SK-MEL-5 (cell line): ENCODE measurements around the gene KCTD11. TPM values are rescaled to one million over a fixed set of nuclear protein-coding genes. Genes with fewer than 3 reads are reported as not detected.
A peak's percentile ranks its signal among the peaks of the same experiment; 100 is the strongest.
"Not testable (repeated sequence)": the region's sequence is repeated elsewhere in the genome, so short reads cannot be mapped to it uniquely, and the experiment has no call there.

ENCODE experiments used
- DNase-seq: peaks from one replicate; pipeline ENCODE4 v3.0.0-alpha.2; 2016; ENCODE audit warnings: low read depth, low spot score
- in situ Hi-C: cut with HindIII; loops from 2 replicates; pipeline ENCODE4 v1.10.0; 2016; ENCODE audit warnings: low sequenced_read_pairs, high pct_unique_total_duplicates, low pct_unique_long_range_greater_than_20kb
- total RNA-seq: library from RNA; depleted of rRNA; stranded (reverse); fragments of >200 nt; shearing (Covaris generic); gene quantifications from 2 replicates; pipeline ENCODE4 v1.2.3, GENCODE V29; 2014

KCTD11 gene
- total RNA-seq, 1 experiment from 2014 or later = 2.5 TPM

GRCh38 chr17:7356072-7356549 lies 4.1 kb downstream of the KCTD11 start:
- in situ Hi-C loops = no loop called here
- peak; percentile 81 for DNase-seq

DNA sequence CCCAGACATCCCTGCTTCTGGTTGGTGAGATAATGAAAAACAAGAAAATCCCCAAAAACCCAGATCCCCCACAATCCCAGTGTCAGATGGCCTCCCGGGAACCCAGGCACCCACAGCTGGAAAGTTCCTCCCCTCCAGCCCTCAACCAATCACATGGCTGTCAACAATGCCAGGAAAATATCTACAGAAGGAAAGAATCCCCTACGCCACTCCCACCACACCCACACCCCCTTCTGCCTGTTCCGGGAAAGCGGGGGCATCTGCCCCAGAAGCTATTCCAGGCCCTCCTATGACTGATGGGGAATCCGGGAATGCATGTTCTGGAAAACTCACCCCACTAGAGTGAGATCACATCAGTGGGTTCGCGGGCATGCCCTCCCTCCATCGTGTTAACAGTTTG lies 4.8 kb downstream of the KCTD11 start:
- in situ Hi-C loops = no loop called here
- no peak for DNase-seq

DNA sequence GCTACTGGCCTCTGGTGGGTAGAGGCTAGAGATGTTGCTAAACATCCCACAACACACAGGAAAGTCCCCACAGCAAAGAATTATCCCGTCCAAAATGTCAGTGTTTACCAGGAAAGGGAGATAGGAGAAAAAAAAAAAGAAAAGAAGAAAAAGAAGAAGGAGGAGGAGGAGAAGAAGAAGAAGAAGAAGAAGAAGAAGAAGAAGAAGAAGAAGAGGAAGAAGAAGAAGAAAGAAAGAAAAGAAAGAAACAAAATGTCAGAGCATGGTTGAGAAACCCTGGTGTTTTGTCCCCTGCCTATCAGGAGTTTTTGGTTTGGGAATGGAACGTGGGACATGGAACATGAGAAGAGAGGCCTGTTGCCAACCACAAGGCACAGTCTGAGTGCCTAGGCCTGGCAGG lies 5.4 kb downstream of the KCTD11 start:
- in situ Hi-C loops = no loop called here
- no peak for DNase-seq

DNA sequence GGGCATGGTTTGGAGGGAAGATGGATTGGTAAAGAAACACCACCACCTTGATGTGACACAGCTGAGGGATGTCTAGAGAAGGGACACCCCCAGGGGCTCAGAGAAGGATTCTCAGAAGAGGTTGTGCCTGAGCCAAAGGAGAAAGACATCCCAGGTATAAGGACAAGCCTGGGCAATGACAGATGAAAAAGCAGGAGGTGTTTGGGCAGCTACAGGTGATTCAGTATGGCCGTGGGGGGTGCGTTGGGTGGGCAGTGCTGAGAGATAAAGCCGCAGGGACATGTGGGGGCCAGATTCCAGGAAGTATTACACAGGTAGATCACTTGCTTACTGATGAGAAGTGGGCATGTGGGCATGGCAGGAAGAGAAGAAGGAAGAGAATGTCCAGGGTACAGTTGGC lies 9.9 kb downstream of the KCTD11 start:
- in situ Hi-C loops = no loop called here
- DNase-seq = no peak

DNA sequence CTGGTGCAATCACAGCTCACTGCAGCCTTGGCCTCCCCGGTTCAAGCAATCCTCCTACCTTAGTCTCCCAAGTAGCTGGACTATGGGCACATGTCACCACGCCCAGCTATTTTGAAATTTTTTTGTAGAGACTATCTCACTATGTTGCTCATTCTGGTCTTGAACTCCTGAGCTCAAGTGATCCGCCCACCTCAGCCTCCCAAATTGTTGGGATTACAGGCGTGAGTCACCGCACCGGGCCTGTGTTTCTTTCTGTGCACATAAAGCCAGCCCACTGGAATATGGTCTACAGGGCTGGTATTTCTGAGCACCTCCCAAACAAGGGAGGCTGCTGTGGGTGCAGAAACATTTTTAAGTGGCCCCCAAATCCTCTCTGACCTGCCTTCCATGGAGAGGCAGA lies 11.3 kb downstream of the KCTD11 start:
- DNase-seq = no peak

DNA sequence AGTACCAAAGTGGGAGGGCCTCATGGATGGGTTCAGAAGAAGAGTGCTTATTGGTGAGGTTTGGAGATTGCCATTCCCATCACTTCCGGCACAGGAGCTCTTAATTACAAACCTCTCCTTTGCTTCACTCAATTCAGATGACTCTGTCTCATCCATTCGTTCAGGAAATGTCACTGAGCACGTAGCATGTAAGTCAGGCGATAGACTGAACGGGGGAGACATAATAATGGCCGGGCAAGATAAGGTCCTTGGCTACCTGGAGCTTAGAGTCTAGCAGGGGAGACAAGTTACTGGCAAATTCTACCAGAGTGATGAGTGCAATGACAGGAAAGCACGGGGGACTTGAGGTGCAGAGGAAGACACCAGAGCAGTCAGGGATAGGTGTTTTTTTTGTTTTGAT lies 14.0 kb downstream of the KCTD11 start:
- DNase-seq, in situ Hi-C loops: not testable (repeated sequence)

More for the DNA sequence above, 11.3 kb downstream of the KCTD11 start:
- in situ Hi-C loops = no loop called here

DNA sequence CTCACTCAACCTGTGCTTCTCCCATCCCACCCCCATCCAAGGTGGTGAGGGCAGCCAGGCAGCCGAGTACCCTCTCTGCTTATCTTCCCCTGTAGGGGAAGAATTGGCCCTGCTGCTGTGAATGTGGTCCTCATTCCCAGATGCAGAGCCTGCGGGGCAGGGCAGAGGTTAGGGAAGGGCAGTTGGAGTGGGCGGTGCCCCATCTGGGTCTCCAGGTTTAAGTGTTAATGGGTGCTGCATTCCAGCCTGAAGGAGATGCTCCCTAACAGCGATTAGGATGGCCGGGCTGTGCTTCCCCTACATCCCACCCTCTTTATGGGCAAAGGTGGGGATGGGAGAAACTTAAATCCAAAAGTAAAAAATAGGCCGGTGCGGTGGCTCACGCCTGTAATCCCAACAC lies 15.1 kb downstream of the KCTD11 start:
- no peak for DNase-seq
- in situ Hi-C loops = no loop called here

DNA sequence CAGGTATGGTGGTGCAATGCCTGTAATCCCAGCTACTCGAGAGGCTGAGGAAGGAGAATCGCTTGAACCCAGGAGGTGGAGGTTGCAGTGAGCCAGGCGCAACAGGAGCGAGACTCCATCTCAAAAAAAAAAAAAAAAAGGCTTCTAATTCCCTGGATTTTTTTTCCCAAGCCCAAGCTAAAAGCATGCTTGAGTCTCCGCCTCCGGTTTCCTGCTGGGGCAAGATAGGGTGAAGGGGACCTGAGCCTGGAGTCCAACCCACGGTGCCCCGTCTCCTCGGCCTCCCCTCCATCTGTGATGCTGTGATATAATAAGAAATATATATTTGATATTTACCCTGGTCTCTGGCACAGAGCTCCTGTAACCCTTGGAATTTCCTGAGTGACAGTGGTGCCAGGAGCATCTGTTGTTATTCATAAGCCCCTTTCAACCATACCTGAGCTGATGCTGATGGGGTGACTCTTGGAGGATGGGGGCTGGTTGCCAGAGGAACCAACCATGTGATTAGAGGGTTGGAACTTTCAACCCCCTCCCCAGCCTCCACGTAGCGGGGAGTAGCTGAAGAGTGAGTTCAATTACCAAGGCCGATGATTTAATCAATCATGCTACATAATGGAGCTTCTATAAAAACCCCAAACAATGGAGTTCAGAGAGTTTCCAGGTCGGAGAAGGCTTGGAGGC lies 16.1 kb downstream of the KCTD11 start:
- in situ Hi-C loops = no loop called here
- DNase-seq = no peak

GRCh38 chr17:7368599-7368994 lies 16.6 kb downstream of the KCTD11 start:
- DNase-seq, in situ Hi-C loops: not testable (repeated sequence)

- in situ Hi-C loops = no loop called here
- DNase-seq = no peak
Measured at GRCh38 chr17:7369825-7370224, 17.9 kb downstream of the KCTD11 start.

DNA sequence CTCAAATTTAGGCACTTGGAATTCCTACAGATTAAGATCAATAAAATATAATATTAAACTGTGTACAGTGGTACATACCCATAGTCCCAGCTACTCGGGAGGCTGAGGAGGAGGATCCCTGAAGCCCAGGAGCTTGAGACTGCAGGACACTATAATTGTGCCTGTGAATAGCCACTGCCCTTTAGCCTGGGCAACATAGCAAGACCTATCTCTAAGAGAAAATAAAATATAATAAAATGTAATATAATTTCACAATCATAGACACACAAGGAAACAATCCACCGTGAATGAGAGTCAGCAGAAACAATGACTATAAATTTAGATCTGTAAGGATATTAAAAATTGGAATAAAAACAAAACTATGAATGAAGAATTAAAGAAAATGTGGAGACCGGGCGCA lies 18.9 kb downstream of the KCTD11 start:
- in situ Hi-C loops = no loop called here
- no peak for DNase-seq

DNA sequence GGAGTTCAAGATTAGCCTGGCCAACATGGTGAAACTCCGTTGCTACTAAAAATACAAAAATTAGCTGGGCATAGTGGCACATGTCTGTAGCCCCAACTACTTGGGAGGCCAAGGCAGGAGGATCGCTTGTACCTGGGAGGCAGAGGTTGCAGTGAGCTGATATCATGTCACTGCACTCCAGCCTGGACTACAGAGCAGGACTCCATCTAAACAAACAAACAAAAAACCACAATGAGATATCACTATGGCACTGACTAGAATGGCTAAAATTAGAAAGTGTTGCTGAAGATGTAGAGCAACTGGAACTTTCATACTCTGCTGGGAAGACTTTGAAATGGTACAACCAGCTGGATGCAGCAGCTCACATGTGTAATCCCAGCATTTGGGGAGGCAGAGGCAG lies 22.4 kb downstream of the KCTD11 start:
- in situ Hi-C loops = no loop called here
- no peak for DNase-seq

- in situ Hi-C loops = no loop called here
- no peak for DNase-seq
Measured at GRCh38 chr17:7379134-7379533, 27.2 kb downstream of the KCTD11 start.

DNA sequence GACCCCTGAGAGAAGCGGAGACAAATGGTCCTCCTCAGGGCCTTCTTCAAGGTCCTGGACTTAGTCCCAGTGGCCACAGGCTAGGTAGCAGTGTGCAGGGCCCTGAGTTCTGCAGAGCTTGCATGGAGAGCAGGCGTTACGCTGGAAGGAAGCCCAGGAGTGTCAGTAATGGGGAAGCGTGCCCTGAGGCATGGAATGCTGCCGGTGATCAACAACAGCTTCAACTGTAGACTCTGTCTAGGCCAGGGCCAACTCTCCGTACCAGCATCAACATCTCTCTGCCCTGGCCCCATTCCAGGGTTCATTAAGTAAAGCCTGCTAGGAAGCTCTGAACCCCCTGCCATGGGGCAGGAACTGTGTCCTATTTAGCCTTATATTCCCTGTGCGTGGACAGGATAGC lies 28.4 kb downstream of the KCTD11 start:
- in situ Hi-C loops = no loop called here

DNA sequence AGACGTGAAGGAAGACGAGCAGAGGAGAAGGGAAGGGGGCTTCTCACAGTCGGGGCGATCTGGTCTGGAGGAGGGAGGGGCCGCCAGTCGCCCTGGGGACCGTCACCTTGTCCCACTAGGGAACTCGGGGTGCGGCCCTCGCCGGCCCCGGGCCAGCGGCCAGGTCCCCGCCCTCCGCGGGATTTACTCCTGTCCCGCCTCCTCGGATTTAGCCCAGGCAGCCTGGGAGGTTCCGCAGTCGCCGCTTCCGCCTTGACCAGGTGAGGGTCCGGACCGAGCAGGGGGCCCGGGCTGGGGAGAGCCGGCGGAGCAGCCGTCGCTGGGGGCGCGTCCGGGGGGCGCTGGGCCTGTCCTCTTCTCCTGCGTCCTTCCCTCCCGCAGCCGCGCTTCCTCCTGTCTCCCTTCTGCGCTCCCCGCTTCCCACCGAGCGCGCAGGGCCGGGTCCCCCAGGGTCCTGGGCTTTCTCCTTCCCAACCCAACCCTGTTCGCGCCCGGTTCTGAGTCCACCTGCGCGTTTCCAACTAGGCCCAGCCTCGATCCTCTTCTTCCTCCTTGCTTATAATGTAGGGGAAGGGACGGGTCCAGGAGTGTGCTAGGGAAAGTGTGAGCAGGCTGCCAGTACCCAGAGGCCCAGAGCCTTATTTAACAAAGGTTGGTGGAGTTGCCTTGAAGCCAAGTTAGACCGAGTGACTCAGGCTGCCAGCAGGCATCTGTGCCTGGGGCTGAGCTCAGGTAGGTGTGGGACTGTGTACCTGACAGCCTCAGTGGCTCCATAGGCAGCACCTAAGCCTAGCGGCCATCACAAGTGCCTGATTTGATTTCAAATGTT lies 29.1 kb downstream of the KCTD11 start, which contains the start of gene TNK1:
TNK1 (plus strand) TSS at position 235 of the 829 bp plus-strand sequence. CDS start 1,838 bp downstream, outside the sequence.
- in situ Hi-C loops = no loop called here
- DNase-seq = no peak

More for the DNA sequence above, 28.4 kb downstream of the KCTD11 start:
- DNase-seq = no peak

- in situ Hi-C loops = no loop called here
- DNase-seq = no peak
Measured at GRCh38 chr17:7382901-7383300, 30.9 kb downstream of the KCTD11 start.

GRCh38 chr17:7383371-7383741 lies 31.4 kb downstream of the KCTD11 start:
- DNase-seq = no peak
- in situ Hi-C loops = no loop called here

DNA sequence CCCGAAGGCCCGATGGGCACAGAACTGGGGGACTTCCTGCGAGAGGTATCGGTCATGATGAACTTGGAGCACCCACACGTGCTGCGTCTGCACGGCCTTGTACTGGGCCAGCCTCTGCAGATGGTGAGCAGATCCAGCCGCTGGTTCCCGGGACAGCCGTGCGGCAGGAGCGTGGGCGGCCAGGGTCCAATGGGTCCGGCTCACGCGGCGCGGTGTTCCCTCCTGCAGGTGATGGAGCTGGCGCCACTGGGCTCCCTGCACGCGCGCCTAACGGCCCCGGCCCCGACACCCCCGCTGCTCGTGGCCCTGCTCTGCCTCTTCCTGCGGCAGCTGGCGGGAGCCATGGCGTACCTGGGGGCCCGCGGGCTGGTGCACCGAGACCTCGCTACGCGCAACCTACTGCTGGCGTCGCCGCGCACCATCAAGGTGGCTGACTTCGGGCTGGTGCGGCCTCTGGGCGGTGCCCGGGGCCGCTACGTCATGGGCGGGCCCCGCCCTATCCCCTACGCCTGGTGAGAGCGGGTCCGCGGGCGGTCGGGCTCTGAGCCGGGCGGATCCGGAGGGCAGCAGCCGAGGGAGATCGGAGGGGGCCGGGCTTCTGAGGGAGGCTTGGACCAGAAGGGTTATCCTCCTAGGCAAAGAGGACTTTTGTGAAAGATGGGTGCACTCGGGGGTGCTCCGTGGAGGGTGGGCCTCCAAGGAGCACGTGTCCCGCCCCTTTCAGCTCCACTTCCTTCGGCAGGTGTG lies 32.0 kb downstream of the KCTD11 start:
- in situ Hi-C loops = no loop called here
- no peak for DNase-seq
